ENCODE measurements around the gene BEND6.
"Not testable (repeated sequence)": the region's sequence is repeated elsewhere in the genome, so short reads cannot be mapped to it uniquely, and the experiment has no call there.

The BEND6 gene

DNA sequence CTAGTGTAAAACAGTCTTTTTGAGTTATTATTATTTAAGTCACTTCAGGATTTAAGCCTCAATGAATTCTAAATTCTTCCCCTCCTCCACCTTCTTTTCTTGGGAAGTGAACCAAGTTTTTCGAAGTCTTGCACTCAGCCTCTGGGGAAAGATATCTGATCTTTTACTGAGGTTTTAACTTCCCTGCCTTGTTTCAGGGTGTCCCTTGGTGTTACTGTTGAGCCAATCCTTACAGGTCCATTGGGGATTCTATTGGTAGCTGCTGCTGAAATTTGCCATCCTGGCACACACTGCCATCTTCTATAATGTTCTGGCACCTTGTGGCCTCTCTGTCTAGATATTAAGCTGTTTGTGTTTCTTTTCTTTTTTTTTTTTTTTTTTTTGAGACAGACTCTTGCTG, 31.7 kb downstream of the BEND6 start:
- DNase-seq = no peak

DNA sequence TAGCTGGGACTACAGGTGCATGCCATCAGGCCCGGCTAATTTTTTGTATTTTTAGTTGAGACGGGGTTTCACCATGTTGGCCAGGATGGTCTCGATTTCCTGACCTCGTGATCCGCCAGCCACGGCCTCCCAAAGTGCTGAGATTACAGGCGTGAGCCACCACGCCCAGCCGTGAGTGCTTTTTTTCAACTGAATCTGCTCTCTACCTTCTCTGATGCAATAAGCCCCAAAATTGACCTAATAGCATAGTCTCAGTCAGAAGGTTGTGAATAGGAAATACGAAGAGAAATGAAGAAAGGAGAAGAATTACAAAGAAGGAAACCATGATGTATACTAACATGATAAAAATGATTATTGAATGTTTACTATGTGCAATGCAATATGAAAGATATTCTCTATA, 33.2 kb downstream of the BEND6 start:
- DNase-seq = no peak

DNA sequence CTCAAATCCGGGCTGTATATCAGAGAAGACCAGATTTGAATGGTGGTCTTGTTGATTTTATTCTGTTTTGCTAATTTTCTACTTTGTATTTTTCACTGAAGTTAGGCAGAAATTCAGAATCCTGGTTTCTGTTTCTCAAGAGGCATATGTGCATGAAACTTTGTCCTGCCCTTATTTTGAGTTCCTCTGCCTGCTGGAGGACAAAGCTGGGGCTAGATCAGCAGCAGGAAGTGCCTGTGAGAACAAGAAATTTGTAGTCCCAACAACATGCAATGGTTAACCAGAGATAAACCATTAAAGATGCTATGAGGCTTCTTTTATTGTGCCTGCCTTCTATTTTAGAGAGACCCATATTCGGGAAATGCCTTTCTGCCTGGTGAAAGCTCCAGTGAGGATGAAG, 37.1 kb downstream of the BEND6 start:
- DNase-seq = no peak

GRCh38 chr6:56992703-56993102, 37.8 kb downstream of the BEND6 start:
- no peak for DNase-seq

DNA sequence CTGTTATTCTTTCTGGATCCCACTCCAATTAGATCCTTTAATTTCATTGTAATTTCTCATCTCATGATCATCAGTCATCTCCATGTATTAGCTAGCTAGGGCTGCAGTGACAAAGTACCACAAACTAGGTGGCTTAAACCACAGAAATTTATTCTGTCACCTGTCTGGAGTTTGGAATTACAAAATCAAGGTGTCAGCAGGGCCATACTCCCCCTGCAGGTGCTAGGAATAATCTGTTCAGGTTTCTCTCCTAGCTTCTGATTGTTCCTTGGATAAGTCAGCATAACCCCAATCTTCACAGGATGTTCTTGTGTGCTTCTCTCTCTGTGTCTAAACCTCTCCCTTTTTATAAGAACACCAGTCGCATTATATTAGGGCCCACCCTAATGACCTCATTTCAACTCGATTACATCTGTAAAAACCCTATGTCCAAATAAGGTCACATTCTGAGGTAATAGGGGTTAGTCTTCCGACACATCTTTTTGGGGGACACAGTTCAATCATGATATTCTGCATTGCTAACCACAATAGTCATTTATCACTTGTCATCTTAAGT, 40.5 kb downstream of the BEND6 start:
- no peak for DNase-seq

DNA sequence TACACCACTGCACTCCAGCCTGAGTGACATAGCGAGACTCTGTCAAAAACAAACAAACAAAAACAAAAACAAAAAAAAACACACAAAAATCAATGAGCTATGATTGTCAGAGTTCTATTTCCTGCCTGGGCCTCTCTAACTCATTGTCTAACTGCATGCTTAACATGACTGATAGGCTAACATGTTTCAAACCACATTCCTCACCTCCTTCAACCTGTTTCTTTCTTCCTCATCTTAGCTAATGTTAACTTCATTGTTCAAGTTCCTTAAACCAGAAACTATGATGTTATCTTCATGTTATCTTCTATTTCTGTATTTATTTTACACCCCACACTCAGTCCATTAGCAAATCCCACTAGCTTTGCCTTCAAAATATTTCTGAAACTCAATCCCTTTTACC, 41.5 kb downstream of the BEND6 start:
- no peak for DNase-seq

DNA sequence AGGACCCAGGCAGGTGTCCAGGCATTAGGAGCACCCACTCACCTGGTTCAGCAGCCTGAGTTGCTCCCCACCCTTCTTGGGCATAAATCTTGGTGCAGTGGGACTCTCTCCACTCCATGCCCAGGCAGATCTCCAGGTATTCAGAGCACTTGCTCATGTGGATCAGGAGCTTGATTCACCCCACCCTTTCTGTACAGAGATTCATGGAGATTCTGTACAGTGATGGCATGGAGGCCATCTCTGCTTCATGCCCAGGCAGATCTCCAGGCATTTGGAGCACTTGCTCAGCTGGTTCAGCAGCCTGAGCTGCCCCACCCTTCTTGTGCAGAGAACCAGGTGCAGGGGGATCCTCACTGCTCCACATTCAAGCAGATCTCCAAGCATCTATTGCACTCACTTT, 44.1 kb downstream of the BEND6 start:
- DNase-seq = no peak

DNA sequence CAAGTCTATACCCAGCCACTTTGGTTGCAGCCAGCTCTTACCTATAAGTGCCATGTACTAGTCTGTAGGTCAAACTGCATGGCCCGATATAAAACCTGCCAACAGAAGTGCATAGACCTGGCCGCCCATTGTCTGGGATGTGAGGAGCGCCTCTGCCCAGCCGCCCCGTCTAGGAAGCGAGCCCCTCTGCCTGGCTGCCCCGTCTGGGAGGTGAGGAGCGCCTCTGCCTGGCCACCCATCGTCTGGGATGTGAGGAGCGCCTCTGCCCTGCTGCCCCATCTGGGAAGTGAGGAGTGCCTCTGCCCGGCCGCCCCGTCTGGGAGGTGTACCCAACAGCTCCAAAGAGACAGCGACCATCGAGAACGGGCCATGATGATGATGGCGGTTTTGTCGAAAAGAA, 44.8 kb downstream of the BEND6 start:
- not testable (repeated sequence) for DNase-seq

GRCh38 chr6:57002197-57002596, 47.3 kb downstream of the BEND6 start:
- no peak for DNase-seq

GRCh38 chr6:57004292-57004691, 49.4 kb downstream of the BEND6 start:
- DNase-seq = no peak

DNA sequence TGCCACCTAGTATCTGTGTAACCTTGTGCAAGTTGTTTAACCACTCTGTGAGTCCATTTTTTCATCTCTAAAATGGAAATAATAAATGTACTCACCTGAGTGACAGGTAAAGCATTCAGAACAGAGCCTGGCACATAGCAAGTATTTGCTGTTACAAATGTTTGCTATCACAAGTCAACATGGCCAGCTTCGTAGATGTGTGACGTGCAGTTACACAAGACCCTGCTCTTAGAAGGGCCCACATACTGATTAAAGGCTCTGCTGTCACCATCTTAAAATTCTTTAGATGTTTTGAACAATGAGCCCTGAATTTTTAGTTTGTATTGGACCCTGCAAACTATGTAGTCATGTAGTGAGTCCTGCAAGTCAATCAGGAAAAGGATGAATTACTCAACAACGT, 51.2 kb downstream of the BEND6 start:
- DNase-seq = no peak

DNA sequence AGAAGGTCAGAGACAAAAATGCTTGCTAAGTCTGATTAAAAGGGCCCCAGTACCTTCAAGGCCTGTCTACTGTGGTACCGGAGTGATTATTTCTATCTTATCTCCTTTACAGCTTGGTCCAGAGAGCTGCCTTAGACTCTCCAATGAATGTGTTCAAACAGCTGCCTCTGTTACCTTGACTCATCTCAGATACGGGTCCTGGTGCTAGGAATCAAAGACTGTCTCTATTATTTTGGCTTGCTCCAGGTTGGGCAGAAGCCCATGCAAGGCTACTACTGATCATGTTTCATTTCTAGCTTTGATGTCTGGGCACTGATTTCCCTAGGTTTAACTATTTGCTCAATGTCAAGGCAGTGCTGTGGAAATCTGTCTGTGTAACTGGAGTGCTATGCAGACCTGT, 53.2 kb downstream of the BEND6 start:
- DNase-seq = not testable (repeated sequence)

- DNase-seq = no peak
These were observed 58.6 kb downstream of the BEND6 start for GRCh38 chr6:57013521-57013926.

DNA sequence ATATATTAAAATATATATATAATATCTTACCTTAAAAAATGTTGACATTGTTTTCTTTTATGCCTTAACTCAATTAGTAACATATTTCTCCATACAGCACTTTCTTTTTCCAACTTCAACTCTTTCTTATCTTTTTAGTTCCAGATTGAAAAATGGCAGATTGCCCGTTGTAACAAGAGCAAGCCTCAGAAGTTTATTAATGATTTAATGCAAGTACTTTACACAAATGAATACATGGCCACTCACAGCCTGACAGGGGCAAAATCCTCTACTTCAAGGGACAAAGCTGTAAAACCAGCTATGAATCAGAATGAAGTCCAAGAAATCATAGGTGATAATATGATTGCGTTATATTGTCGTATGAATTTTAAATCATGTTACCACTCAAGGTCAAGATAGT, 62.2 kb downstream of the BEND6 start:
- no peak for DNase-seq

GRCh38 chr6:57017841-57018240, 62.9 kb downstream of the BEND6 start:
- DNase-seq = no peak

DNA sequence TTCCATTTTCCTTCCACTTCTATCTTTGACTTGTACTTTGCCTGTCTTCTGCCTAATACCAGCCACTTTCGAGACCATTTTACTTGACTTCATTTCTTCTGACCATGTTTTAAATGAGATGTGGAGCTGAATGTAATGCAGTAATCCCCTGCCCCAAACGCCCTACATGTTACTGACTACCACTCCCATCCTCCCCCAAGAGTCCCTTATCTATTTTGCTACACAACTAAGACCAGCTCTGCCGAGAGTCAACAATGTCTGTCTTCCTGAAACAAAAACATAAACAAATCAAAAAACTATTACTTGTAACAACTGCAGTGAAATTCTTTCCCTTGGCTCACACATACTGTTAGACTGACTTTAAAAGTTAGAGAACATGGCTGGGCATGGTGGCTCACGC, 64.5 kb downstream of the BEND6 start:
- DNase-seq = no peak

DNA sequence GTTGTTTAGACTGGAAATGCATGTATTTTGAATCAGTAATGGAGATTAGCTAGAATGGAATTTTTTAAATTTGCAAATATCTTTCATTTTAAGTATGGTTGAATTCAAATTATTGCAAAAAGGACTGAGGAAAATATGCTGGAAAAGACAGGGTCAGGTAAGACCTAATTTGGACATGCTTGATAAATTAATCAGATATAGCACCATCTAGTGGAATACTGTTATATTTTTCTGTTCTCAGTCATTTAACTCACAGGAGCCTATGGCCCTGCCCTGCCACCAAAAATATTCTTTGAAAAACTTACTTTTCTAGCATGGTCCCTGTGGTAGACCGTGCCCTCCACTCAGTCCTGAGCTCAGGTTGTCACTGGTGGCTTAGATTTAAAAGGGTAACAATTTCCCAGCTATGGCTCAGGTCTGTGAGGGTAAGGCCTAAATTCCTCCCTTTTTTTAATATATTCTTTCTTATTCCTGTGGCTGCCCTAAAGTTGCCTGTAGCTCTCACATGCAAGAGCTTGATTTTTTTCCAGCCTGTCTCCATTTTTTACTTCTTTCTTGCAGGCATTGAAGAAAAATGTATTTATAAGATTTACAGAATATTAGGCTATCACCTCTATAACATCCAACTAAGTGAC, 66.3 kb downstream of the BEND6 start:
- peak in 1 of 2 donors; percentile 61 for DNase-seq

GRCh38 chr6:57024321-57024720, 69.4 kb downstream of the BEND6 start:
- no peak for DNase-seq

DNA sequence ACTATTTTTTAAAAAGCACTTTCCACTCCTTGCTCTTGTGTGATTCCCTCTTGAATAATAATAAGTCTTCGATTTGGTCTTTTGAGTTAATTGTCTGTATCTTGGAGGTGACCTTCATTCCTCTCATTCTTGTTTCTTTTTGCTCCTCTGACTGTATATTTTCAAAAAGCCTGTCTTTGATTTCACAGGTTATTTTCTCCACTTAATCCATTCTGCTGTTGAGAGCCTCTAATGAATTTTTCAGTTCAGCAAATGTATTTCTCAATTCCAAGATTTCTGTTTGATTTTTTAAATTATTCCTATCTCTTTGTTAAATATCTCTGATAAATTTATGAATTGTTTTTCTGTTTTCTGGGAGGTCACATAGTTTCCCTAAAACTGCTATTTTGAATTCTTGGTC, 69.9 kb downstream of the BEND6 start:
- no peak for DNase-seq

DNA sequence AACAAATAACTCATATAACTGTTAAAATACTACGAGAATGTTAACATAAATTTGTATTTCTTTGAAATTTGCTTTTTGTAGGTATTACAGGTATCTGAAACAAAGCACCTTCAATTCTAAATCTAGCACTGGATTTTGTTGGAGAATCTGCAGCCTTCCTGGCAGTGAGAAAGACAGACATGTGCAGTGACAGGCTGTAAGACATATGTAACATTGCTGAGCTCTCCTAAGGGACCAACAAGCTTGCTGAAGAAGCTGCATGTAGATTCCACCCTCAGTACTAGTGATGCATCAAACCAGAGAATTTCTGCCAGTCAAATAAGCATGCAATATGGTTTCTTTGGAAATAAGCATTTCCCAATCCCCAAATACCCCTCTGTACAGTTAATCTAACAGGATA, 71.1 kb downstream of the BEND6 start:
- DNase-seq = no peak

- DNase-seq = no peak
These were observed 72.4 kb downstream of the BEND6 start for GRCh38 chr6:57027301-57027700.

GRCh38 chr6:57029213-57029612, 74.3 kb downstream of the BEND6 start:
- DNase-seq = no peak

- DNase-seq = no peak
These were observed 78.3 kb downstream of the BEND6 start for GRCh38 chr6:57033228-57033627.

DNA sequence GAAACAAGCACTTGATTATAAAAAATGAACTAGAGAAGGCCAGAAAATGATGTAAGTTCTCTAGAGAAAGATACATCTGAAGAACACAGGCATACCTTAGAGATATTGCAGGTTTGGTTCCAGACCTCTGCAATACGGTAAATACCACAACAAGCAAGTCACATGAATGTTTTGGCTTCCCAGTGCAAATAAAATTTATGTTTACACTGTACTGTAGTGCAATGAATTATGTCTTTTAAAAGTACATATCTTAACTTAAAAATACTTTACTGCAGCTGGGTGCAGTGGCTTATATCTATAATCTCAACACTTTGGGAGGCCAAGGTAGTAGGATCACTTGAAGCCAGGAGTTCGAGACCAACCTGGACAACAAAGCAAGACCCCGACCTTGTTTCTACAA, 80.6 kb downstream of the BEND6 start:
- no peak for DNase-seq

- DNase-seq = no peak
These were observed 84.0 kb downstream of the BEND6 start for GRCh38 chr6:57038906-57039305.
